B cell (primary cell): Measurements from ENCODE around the gene ZMYM1. TPM values are rescaled to one million over a fixed set of nuclear protein-coding genes. Genes with fewer than 3 reads are reported as not detected.
"Not testable (repeated sequence)": the region's sequence is repeated elsewhere in the genome, so short reads cannot be mapped to it uniquely, and the experiment has no call there.

Experiments used
- ATAC-seq: fragments of 200-7000 bp; cut with Tn5 transposase; one replicate; pipeline ENCODE4 v1.10.0; 2021; ENCODE audit warnings: low read depth, mild to moderate bottlenecking, moderate number of reproducible peaks, moderate library complexity
- CTCF ChIA-PET: fragments of 350-600 bp; sonication (Branson Sonifier 250); formaldehyde crosslinking; loops from one replicate; lab custom pipeline; 2021; ENCODE audit warnings: antibody characterized with exemption, inconsistent platforms; lab: Charles Lee
- POLR2A ChIA-PET: fragments of 350-600 bp; sonication (Branson Sonifier 250); formaldehyde crosslinking; loops from one replicate; lab custom pipeline; 2021; ENCODE audit warnings: antibody characterized with exemption; lab: Charles Lee
- DNase-seq: peaks from one replicate; pipeline ENCODE4 v3.0.0; 2013
- H2AFZ ChIP-seq: 2 replicates; pipeline ENCODE4 v1.6.1; 2012; ENCODE audit warnings: mild to moderate bottlenecking, low read depth, low read length; ENCODE audit not compliant: insufficient read depth, poor library complexity, severe bottlenecking
- H3K27ac ChIP-seq, 2 donors: 1 replicate in 1 of 2; 2 replicates in 1 of 2; pipeline ENCODE4 v1.5.1; 2012 to 2013; ENCODE audit warnings: low read length in 2 of 2, mild to moderate bottlenecking in 2 of 2, moderate library complexity in 1 of 2
- H3K27me3 ChIP-seq, 4 experiments: fragments of 200-600 bp in 1 of 4; sonication (generic) in 1 of 4; replicated peaks in 1 of 4; 1 replicate in 2 of 4; 2 replicates in 2 of 4; pipeline versions ENCODE4 v1.6.1 to v1.7.0; 2013 to 2016; ENCODE audit warnings: low read length in 3 of 4, mild to moderate bottlenecking in 2 of 4, mixed read lengths in 1 of 4, moderate library complexity in 1 of 4; ENCODE audit not compliant: insufficient read depth in 4 of 4, control insufficient read depth in 3 of 4; ENCODE audit errors: control extremely low read depth in 1 of 4
- H3K36me3 ChIP-seq, 2 experiments: replicated peaks in 1 of 2; 1 replicate in 1 of 2; 2 replicates in 1 of 2; pipeline versions ENCODE4 v1.6.1 to v1.7.1; 2013; ENCODE audit warnings: low read length in 1 of 2; ENCODE audit not compliant: insufficient read depth in 2 of 2, control insufficient read depth in 1 of 2; ENCODE audit errors: control extremely low read depth in 1 of 2, extremely low read depth in 1 of 2
- H3K4me1 ChIP-seq, 2 donors: fragments of 200-600 bp in 1 of 2; sonication (generic) in 1 of 2; 1 replicate in 1 of 2; 2 replicates in 1 of 2; pipeline versions ENCODE4 v1.5.1 to v1.6.1; 2013 to 2017; ENCODE audit warnings: low read length in 2 of 2; ENCODE audit not compliant: control insufficient read depth in 2 of 2, insufficient read depth in 2 of 2
- H3K4me2 ChIP-seq: replicated peaks from 2 replicates; pipeline ENCODE3; 2012; ENCODE audit warnings: mild to moderate bottlenecking, low read depth, low read length; ENCODE audit not compliant: poor library complexity, severe bottlenecking
- H3K4me3 ChIP-seq, 5 experiments: fragments of 200-600 bp in 1 of 5; sonication (generic) in 1 of 5; 1 replicate in 3 of 5; 2 replicates in 2 of 5; pipeline versions ENCODE4 v1.5.1 to v1.7.0; 2011 to 2016; ENCODE audit warnings: low read length in 4 of 5, mild to moderate bottlenecking in 4 of 5, low read depth in 2 of 5, control low read depth in 1 of 5, moderate library complexity in 1 of 5; ENCODE audit not compliant: insufficient read depth in 1 of 5; ENCODE audit errors: control extremely low read depth in 1 of 5, extremely low read depth in 1 of 5
- H3K79me2 ChIP-seq: fragments of 200-600 bp; sonication (generic); one replicate; pipeline ENCODE4 v1.6.0; 2016; ENCODE audit warnings: low read length; ENCODE audit not compliant: control insufficient read depth, insufficient read depth
- H3K9ac ChIP-seq: fragments of 200-600 bp; sonication (generic); 2 replicates; pipeline ENCODE4 v1.6.1; 2017; ENCODE audit warnings: mild to moderate bottlenecking, low read length, moderate library complexity
- H3K9me3 ChIP-seq, 3 donors: one replicate each; pipeline versions ENCODE4 v1.6.1 to v1.7.1; 2013; ENCODE audit warnings: low read length in 2 of 3; ENCODE audit not compliant: control insufficient read depth in 2 of 3, insufficient read depth in 1 of 3; ENCODE audit errors: control extremely low read depth in 1 of 3
- H4K20me1 ChIP-seq: 2 replicates; pipeline ENCODE4 v1.6.0; 2012; ENCODE audit warnings: mild to moderate bottlenecking, low read length; ENCODE audit not compliant: insufficient read depth, control insufficient read depth, poor library complexity, severe bottlenecking
- H3K27ac Mint-ChIP-seq: one replicate; pipeline ENCODE4 v1.8.0; 2021; ENCODE audit warnings: mixed read lengths
- H3K27me3 Mint-ChIP-seq: one replicate; pipeline ENCODE4 v1.8.0; 2021; ENCODE audit warnings: mixed read lengths
- H3K4me1 Mint-ChIP-seq: one replicate; pipeline ENCODE4 v1.8.0; 2021; ENCODE audit warnings: mixed read lengths
- H3K4me3 Mint-ChIP-seq: one replicate; pipeline ENCODE4 v1.8.0; 2021; ENCODE audit warnings: mixed read lengths
- H3K9me3 Mint-ChIP-seq: one replicate; pipeline ENCODE4 v1.8.0; 2022; ENCODE audit warnings: mixed read lengths; ENCODE audit not compliant: insufficient read depth
- EZH2 ChIP-seq: IDR thresholded peaks from 2 replicates; pipeline ENCODE4 v1.6.1; 2012; ENCODE audit warnings: borderline replicate concordance, low read depth, mild to moderate bottlenecking, moderate library complexity, low read length; ENCODE audit not compliant: insufficient read depth, poor library complexity, severe bottlenecking
- WGBS: methylation state at CpG from one replicate; pipeline ENCODE4 v1.1.5; 2013; ENCODE audit warnings: missing lambda C conversion rate; ENCODE audit not compliant: insufficient coverage; 5-methylcytosine and 5-hydroxymethylcytosine counted together
- intact Hi-C: fragments of 100-400 bp; cut with micrococcal nuclease; formaldehyde crosslinking; loops from one replicate; pipeline ENCODE4 v1.10.0; 2022
- polyA plus RNA-seq: library from polyadenylated mRNA; depleted of rRNA; stranded (reverse); fragments of >200 nt; gene quantifications from 2 replicates; pipeline ENCODE4 v1.2.3, GENCODE V29; 2012
- total RNA-seq, 2 donors: library from RNA; stranded (reverse); fragments of 120-200 nt in 1 of 2; gene quantifications; 1 replicate in 1 of 2; 2 replicates in 1 of 2; pipeline versions ENCODE4 v1.2.3 to v1.2.4, GENCODE V29; 2013 to 2022
- TF ChIP-seq, protein P1 (sequence below): fragments of 200-600 bp; IDR thresholded peaks from one replicate; pipeline ENCODE4 v1.8.0; 2022; ENCODE audit warnings: antibody characterized with exemption, mild to moderate bottlenecking

Gene ZMYM1
- total and polyA plus RNA-seq, 2 donors (not counting 1 experiment from before 2014, with no cell fraction given), result 5.7 to 18.3 TPM

DNA sequence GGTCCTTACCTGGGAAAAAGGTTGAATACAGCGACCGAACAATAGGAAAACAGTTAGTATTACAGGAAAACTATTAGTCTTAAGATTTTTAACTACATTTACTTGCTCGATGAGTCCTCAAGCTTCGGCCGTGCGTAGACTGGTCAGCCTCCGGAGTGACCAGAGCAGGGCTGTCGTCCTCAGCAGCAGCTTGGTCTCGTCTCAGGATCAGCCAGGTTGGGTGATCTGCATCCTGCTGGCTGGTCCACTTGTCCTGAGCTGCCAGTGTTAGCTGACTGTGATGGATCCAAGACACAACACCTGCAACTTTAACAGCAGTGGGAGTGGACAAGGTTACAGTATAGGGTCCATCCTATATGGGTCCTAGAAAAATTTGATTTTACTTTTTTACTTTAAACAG is 63.5 kb downstream of the ZMYM1 start:
- H3K27me3 ChIP-seq, H3K4me1 Mint-ChIP-seq, H3K9ac ChIP-seq, H3K36me3 ChIP-seq, H3K27ac ChIP-seq, ATAC-seq, intact Hi-C loops, DNase-seq, H3K9me3 Mint-ChIP-seq, H3K9me3 ChIP-seq, POLR2A ChIA-PET, H3K4me1 ChIP-seq, H3K4me2 ChIP-seq, H3K4me3 ChIP-seq, H4K20me1 ChIP-seq, H3K4me3 Mint-ChIP-seq, H3K27ac Mint-ChIP-seq, CTCF ChIA-PET, H3K79me2 ChIP-seq, H2AFZ ChIP-seq: not testable (repeated sequence)
- 93% methylated on average over 7 of the region's 9 CpGs for WGBS
- peaks cover 14% of the 10 kb centered on the region for H3K27me3 Mint-ChIP-seq

DNA sequence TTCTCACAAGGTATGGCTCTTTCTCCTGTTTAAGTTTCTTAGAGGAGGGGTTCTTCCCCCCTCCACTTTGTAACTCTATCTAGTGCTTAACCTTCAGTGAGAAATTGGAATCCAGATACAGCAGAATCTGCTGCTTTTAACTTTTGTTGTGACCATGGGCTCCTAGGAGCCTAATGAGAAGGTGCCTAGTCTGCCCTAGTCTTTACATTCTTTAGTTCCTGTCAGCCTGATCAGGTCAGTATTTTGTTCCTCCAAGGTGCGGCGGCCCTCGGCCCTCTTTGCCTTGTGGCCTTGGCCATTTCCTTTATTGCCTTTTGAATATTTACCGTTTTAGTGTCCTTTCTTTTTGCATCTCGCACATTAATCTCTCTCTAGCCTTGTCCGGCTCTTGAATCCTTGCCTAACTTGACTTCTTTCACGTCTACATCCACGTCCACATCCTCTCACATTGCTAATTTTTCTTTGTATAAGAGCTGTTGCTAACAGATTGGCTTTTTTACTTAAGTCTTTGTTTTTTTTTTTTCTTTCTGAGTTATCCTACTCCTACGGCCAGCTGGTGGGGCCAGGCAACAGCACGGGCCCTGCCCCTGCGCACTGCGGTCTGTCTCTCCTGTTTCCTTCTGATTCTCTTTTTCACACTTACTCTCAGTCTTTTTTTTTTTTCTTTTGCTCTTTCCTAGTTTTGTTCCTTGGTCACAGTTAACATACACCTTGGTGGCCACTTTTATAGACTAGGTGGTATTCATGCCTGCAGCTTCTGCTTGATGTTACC is 64.7 kb downstream of the ZMYM1 start:
- H3K4me2 ChIP-seq, result no peak overlapping the region
- no peaks in the 10 kb centered on the region for H3K36me3 ChIP-seq
- no peak overlapping the region for H2AFZ ChIP-seq
- H3K4me3 ChIP-seq, result no peak overlapping the region
- ChIA-PET CTCF (no interaction called here), POLR2A (no interaction called here)
- 95% methylated on average over 6 of the region's 12 CpGs for WGBS
- no peaks in the 10 kb centered on the region for H3K27me3 ChIP-seq
- no peaks in the 10 kb centered on the region for H3K9me3 Mint-ChIP-seq
- H3K9me3 ChIP-seq, result no peaks in the 10 kb centered on the region
- H3K4me1 ChIP-seq, result no peaks in the 10 kb centered on the region
- H3K9ac ChIP-seq, result no peak overlapping the region
- DNase-seq (no peak), ATAC-seq (no peak)
- H3K27ac ChIP-seq, result no peak overlapping the region
- H3K4me3 Mint-ChIP-seq, result no peak overlapping the region
- no peak overlapping the region for H3K27ac Mint-ChIP-seq
- H4K20me1 ChIP-seq, result no peaks in the 10 kb centered on the region
- intact Hi-C loops, result no loop called here
- H3K4me1 Mint-ChIP-seq, result no peaks in the 10 kb centered on the region
- H3K27me3 Mint-ChIP-seq, result peaks cover 14% of the 10 kb centered on the region
- H3K79me2 ChIP-seq, result no peaks in the 10 kb centered on the region
- TF ChIP-seq, protein P1, sequence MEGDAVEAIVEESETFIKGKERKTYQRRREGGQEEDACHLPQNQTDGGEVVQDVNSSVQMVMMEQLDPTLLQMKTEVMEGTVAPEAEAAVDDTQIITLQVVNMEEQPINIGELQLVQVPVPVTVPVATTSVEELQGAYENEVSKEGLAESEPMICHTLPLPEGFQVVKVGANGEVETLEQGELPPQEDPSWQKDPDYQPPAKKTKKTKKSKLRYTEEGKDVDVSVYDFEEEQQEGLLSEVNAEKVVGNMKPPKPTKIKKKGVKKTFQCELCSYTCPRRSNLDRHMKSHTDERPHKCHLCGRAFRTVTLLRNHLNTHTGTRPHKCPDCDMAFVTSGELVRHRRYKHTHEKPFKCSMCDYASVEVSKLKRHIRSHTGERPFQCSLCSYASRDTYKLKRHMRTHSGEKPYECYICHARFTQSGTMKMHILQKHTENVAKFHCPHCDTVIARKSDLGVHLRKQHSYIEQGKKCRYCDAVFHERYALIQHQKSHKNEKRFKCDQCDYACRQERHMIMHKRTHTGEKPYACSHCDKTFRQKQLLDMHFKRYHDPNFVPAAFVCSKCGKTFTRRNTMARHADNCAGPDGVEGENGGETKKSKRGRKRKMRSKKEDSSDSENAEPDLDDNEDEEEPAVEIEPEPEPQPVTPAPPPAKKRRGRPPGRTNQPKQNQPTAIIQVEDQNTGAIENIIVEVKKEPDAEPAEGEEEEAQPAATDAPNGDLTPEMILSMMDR, result no peak
- no peak for TF ChIP-seq EZH2

DNA sequence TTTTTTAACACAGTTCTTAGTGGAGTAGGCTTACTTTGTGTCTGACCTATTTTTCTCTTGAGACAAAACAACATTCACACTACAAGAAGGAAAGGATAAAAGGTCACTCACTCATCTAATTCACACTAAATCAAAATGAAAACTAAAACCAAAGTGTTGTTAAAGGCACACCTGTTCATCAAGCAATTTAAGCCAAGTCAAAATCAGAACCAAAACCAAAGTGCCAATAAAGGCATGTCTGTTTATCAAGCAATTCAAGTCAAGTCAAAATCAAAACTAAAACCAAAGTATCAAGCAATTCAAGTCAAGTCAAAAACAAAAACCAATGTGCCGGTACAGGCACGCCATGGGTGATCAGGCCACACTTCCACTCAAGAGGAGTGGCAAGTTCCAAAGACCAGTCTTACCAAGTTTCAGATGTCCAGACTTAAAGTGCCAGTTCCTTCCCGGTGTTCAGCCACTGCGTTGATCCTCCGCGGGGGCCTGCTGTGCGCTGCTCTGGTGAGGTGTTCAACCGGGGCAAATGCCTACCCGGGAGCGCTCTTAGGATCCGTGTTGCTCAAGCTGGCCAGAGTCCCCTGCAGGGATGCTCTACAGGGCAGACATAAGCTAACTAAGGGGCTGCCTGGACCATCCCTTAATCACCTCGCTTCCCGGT is 66.8 kb downstream of the ZMYM1 start:
- H3K79me2 ChIP-seq, H3K9me3 Mint-ChIP-seq, H3K27ac ChIP-seq, H3K27ac Mint-ChIP-seq, H3K4me2 ChIP-seq, H3K4me1 Mint-ChIP-seq, H3K4me1 ChIP-seq, ATAC-seq, H3K27me3 ChIP-seq, H3K9me3 ChIP-seq, intact Hi-C loops, H2AFZ ChIP-seq, H3K4me3 Mint-ChIP-seq, H3K4me3 ChIP-seq, H3K36me3 ChIP-seq, POLR2A ChIA-PET, H3K9ac ChIP-seq, DNase-seq, H4K20me1 ChIP-seq: not testable (repeated sequence)
- H3K27me3 Mint-ChIP-seq, result peaks cover 14% of the 10 kb centered on the region
- CTCF ChIA-PET, result interaction anchor here (0.6 kb wide), 1 partner anchor 26 kb away, joined by 3 read pairs; no protein-coding TSS in a partner anchor
- WGBS, result 93% methylated on average over 13 of the region's 13 CpGs
